Stimulated activated CD4-positive, alpha-beta T cell treated with anti-CD3 and anti-CD28 coated beads, Interleukin-12 subunit alpha, Interleukin-12 subunit beta, amount 100 ng/mL, for 24 hours (primary cell): ENCODE data around the gene ETHE1.
"Not testable (repeated sequence)": the region's sequence is repeated elsewhere in the genome, so short reads cannot be mapped to it uniquely, and the experiment has no call there.

Experiments used
- DNase-seq, 2 experiments: peaks; one replicate each; pipeline ENCODE4 v3.0.0-alpha.2; 2020; ENCODE audit warnings: low read depth in 2 of 2

The ETHE1 gene

DNA sequence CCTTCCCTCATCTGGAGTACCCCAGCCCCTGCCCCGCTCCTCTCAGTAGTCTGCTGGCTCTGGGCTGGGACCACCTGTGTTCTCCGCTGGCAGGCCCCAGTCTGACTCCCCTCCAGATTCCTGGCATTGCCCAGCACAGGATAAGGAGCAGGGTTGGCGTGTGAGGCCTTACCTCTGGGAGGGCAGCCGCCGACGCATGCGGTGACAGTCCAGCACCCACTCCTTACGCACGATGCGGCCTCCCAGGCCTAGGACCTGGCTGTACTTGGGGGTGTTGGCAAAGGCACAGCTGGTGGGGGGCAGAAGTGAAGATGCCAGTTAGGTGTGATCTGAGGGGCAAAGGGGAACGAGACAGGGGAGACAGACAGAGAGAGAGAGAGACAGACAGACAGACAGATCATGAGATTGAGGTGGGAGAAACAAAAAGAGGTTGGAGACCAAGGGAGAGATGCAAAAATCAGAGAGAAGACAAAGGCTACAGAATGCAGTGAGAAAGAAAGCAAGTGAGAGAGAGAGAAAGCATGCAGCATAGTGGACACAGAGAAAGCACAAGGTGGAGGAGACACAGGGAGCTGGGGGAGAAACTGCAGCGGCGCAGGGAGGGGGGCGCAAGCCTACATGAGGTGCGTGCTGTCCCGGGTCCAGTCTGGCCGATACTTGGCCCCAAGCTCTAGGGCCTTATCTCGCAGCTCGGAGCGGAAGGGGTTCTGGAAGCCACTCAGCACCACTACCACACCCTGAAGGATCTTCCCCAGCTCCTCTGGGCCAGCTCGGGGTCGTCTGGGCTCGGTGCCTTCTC, 24.6 kb upstream of the ETHE1 start:
- DNase-seq = no peak

DNA sequence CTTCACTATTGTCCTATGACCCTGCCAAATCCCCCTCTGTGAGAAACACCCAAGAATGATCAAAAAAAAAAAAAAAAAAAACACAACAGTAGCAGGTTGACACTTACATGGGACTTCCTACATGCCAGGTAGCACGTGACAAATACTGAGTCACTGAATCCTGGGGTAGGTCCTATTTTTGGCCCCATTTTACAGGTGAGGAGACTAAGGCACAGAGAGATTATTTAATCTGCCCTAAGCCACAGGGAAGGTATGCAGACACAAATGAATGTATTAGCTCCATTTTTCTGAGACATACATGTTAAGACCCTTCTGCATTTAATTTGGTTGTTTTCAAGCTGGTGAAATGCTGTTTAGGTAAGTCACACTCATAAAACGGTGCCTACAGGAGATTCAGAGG, 21.7 kb upstream of the ETHE1 start:
- no peak for DNase-seq

GRCh38 chr19:43547926-43548325, 20.9 kb upstream of the ETHE1 start:
- not testable (repeated sequence) for DNase-seq

GRCh38 chr19:43546581-43546980, 19.6 kb upstream of the ETHE1 start:
- DNase-seq = no peak

DNA sequence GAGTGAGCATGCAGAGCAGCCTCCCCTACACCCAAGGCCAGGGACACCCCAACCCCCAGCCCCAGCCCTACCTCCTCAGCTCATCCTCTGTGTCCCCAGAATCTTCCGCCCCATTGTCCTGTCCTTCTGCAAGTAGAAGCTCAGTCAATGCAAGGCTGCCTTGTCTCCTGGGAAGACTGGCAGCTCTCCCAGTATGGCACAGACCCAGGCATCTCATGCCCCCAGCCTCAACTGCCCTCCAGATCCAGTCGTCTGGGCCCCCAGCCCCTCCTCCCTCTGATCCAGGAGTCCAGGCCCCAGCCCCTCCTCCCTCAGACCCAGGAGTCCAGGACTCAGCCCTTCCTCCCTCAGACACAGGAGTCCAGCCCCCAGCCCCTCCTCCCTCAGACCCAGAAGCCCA, 19.0 kb upstream of the ETHE1 start:
- no peak for DNase-seq

GRCh38 chr19:43545276-43545675, 18.3 kb upstream of the ETHE1 start:
- no peak for DNase-seq

GRCh38 chr19:43544077-43544476, 17.1 kb upstream of the ETHE1 start:
- DNase-seq = no peak

- no peak for DNase-seq
Measured at GRCh38 chr19:43541920-43542650, 15.1 kb upstream of the ETHE1 start.

- no peak for DNase-seq
Measured at GRCh38 chr19:43540381-43540780, 13.4 kb upstream of the ETHE1 start.

GRCh38 chr19:43538922-43539321, 11.9 kb upstream of the ETHE1 start:
- DNase-seq = no peak

- no peak for DNase-seq
Measured at GRCh38 chr19:43534816-43535761, 8.1 kb upstream of the ETHE1 start.

- DNase-seq = no peak
Measured at GRCh38 chr19:43534305-43534815, 7.4 kb upstream of the ETHE1 start.

- DNase-seq = peak; percentile 75 to 94
Measured at GRCh38 chr19:43533546-43534304, 6.7 kb upstream of the ETHE1 start.

DNA sequence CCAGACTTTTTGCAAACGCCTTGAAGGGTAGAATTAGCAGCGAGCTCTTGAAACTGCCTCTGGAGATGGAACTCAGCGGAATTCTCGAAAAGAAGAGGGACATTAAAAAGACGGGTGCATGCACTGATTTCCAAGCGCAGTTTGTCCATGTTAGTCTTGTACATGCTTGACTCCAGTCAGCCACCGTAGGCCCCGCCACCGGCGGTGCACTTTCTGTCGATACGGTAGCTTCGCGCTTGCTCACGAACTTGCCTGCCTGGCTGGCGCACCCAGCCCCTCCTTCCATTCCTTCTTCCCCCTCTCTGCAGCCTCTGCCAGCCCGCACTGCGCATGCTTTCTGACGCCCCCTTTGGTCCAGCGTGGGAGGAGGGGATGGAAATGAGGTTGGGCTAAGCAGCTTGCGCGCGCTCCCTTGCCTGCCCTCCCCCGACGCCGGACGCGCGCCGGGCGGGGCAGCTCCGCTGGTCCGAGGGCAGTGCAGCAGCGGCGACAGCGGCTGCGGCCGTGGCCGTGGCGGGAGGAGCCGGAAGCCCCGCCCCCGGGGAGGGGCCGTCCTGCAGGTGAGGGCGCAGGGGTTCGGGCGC, 6.1 kb upstream of the ETHE1 start, which contains the start of gene ZNF575:
Gene ZNF575 (plus strand): TSS at position 227 of the 584 bp plus-strand sequence. CDS start 1,235 bp downstream, outside the sequence.
- DNase-seq = peak; percentile 78 to 85

DNA sequence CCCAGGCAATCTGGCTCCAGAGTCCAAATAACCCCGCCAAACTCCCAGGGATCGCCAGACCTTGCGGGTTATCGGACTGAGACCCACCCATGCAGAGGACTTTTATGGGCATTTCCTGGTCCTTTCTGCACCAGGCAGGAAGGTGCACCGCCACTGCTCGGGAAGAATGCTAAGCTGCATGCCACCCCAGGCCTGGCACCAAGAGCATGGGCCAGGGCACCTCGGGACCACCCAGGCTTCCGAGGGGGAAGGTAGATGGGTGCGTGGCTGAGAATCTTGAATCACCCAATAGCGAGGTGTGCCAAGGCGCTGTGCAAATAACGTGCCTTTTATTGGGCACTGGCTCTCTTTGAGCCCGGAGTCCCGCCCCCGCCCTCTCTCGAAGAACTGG, 5.6 kb upstream of the ETHE1 start:
- no peak for DNase-seq

GRCh38 chr19:43527860-43528622, 1.0 kb upstream of the ETHE1 start:
- DNase-seq = no peak

- DNase-seq = no peak
Measured at GRCh38 chr19:43525836-43526771, 897 bp downstream of the ETHE1 start.

- no peak for DNase-seq
Measured at GRCh38 chr19:43524922-43525835, 1.8 kb downstream of the ETHE1 start.
